ENCODE data around the gene CCDC142.
"Not testable (repeated sequence)": the region's sequence is repeated elsewhere in the genome, so short reads cannot be mapped to it uniquely, and the experiment has no call there.

DNA sequence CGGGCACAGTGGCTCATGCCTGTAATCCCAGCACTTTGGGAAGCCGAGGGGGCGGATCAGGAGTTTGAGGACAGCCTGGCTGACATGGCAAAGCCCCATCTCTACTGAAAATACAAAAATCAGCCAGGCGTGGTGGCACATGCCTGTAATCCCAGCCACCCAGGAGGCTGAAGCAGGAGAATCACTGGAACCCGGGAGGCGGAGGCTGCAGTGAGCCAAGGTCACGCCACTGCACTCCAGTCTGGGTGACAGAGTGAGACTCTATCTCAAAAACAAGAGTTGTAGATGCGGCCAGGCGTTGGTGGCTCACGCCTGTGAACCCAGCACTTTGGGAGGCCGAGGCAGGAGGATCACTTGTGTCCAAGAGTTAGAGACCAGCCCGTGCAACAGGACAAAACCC, 12.1 kb downstream of the CCDC142 start:
- TF ChIP-seq, protein P1, sequence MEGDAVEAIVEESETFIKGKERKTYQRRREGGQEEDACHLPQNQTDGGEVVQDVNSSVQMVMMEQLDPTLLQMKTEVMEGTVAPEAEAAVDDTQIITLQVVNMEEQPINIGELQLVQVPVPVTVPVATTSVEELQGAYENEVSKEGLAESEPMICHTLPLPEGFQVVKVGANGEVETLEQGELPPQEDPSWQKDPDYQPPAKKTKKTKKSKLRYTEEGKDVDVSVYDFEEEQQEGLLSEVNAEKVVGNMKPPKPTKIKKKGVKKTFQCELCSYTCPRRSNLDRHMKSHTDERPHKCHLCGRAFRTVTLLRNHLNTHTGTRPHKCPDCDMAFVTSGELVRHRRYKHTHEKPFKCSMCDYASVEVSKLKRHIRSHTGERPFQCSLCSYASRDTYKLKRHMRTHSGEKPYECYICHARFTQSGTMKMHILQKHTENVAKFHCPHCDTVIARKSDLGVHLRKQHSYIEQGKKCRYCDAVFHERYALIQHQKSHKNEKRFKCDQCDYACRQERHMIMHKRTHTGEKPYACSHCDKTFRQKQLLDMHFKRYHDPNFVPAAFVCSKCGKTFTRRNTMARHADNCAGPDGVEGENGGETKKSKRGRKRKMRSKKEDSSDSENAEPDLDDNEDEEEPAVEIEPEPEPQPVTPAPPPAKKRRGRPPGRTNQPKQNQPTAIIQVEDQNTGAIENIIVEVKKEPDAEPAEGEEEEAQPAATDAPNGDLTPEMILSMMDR (IDR thresholded peaks at IDR 0.05) = not testable (repeated sequence)
- TF ChIP-seq POLR2A (IDR thresholded peaks at IDR 0.05) = not testable (repeated sequence)
